Right renal cortex interstitium (tissue), 3 donors: ENCODE data around the gene UBE2J1. TPM values are rescaled to one million over a fixed set of nuclear protein-coding genes. Genes with fewer than 3 reads are reported as not detected.
"Not testable (repeated sequence)": the region's sequence is repeated elsewhere in the genome, so short reads cannot be mapped to it uniquely, and the experiment has no call there.

ENCODE experiments used
- DNase-seq, 3 donors: peaks; one replicate each; pipeline ENCODE4 v3.0.0-alpha.2; 2013; ENCODE audit warnings: low read depth in 3 of 3, low spot score in 2 of 3
- polyA plus RNA-seq, 3 donors: library from polyadenylated mRNA; unstranded; fragments of 120-200 nt; gene quantifications; one replicate each; pipeline ENCODE4 v1.2.1, GENCODE V29; 2013; ENCODE audit not compliant: insufficient read length in 3 of 3

Gene UBE2J1
- polyA plus RNA-seq, 3 donors, result 56.2 to 63.4 (median 58.5) TPM

- DNase-seq, result no peak
Observed at GRCh38 chr6:89295981-89296380, 56.5 kb downstream of the UBE2J1 start.

- not testable (repeated sequence) for DNase-seq
Observed at GRCh38 chr6:89295116-89295515, 57.4 kb downstream of the UBE2J1 start.

- DNase-seq, result no peak
Observed at GRCh38 chr6:89291256-89291819, 61.2 kb downstream of the UBE2J1 start.

- no peak for DNase-seq
Observed at GRCh38 chr6:89290401-89291155, 61.9 kb downstream of the UBE2J1 start.

GRCh38 chr6:89289710-89290109, 62.8 kb downstream of the UBE2J1 start:
- DNase-seq, result no peak

- no peak for DNase-seq
Observed at GRCh38 chr6:89287351-89288028, 65.0 kb downstream of the UBE2J1 start.

GRCh38 chr6:89286516-89286915, 66.0 kb downstream of the UBE2J1 start:
- DNase-seq, result no peak

- DNase-seq, result no peak
Observed at GRCh38 chr6:89284963-89285735, 67.4 kb downstream of the UBE2J1 start.

GRCh38 chr6:89284081-89284480, 68.4 kb downstream of the UBE2J1 start:
- DNase-seq, result no peak

- no peak for DNase-seq
Observed at GRCh38 chr6:89282749-89283148, 69.8 kb downstream of the UBE2J1 start.

- no peak for DNase-seq
Observed at GRCh38 chr6:89281779-89282246, 70.7 kb downstream of the UBE2J1 start.

GRCh38 chr6:89278956-89279355, 73.6 kb downstream of the UBE2J1 start:
- DNase-seq, result no peak

Other genes with a start within 250 kb of the UBE2J1 start
- 10 to 100 TPM; 12.6 to 14.4 (median 13.7) TPM for gene SRSF12, start 234.7 kb downstream of the UBE2J1 start, polyA plus RNA-seq
- gene PM20D2, start 206.7 kb downstream of the UBE2J1 start, polyA plus RNA-seq, result 10 to 100 TPM; 31.3 to 31.6 (median 31.4) TPM
- gene GABRR1, start 135.4 kb downstream of the UBE2J1 start, polyA plus RNA-seq, result 1 to 10 TPM; 1.4 to 3.0 (median 2.8) TPM
- 1 to 10 TPM in 2 of 3 donors, under 1 TPM in 1; 0.80 to 1.3 (median 1.1) TPM for gene GABRR2, start 37.4 kb downstream of the UBE2J1 start, polyA plus RNA-seq
- 10 to 100 TPM; 31.6 to 36.1 (median 34.5) TPM for gene RRAGD, start 59.6 kb upstream of the UBE2J1 start, polyA plus RNA-seq
- gene ANKRD6, start 80.4 kb upstream of the UBE2J1 start, polyA plus RNA-seq, result 10 to 100 TPM; 19.2 to 24.8 (median 22.2) TPM